ENCODE results near the gene NOTCH1. TPM values are rescaled to one million over a fixed set of nuclear protein-coding genes. Genes with fewer than 3 reads are reported as not detected.

The NOTCH1 gene
- total RNA-seq, 4 donors from 2014 or later: 38.2 to 95.7 (median 53.8) TPM

GRCh38 chr9:136453326-136453725, 92.5 kb downstream of the NOTCH1 start:
- no peaks in the 10 kb centered on the region for H3K9me3 ChIP-seq
- H3K27ac ChIP-seq: no peak overlapping the region
- peaks cover 0 to 91% (median 0%) of the 10 kb centered on the region in 3 donors for H3K36me3 ChIP-seq
- TF ChIP-seq POLR2A (IDR thresholded peaks at IDR 0.05): no peak
- TF ChIP-seq, protein P1, sequence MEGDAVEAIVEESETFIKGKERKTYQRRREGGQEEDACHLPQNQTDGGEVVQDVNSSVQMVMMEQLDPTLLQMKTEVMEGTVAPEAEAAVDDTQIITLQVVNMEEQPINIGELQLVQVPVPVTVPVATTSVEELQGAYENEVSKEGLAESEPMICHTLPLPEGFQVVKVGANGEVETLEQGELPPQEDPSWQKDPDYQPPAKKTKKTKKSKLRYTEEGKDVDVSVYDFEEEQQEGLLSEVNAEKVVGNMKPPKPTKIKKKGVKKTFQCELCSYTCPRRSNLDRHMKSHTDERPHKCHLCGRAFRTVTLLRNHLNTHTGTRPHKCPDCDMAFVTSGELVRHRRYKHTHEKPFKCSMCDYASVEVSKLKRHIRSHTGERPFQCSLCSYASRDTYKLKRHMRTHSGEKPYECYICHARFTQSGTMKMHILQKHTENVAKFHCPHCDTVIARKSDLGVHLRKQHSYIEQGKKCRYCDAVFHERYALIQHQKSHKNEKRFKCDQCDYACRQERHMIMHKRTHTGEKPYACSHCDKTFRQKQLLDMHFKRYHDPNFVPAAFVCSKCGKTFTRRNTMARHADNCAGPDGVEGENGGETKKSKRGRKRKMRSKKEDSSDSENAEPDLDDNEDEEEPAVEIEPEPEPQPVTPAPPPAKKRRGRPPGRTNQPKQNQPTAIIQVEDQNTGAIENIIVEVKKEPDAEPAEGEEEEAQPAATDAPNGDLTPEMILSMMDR (IDR thresholded peaks at IDR 0.05): no peak
- no peak overlapping the region for H3K4me3 ChIP-seq
- no peaks in the 10 kb centered on the region for H3K27me3 ChIP-seq
- H3K4me1 ChIP-seq: no peaks in the 10 kb centered on the region
- no peak for DNase-seq

GRCh38 chr9:136451221-136451877, 94.5 kb downstream of the NOTCH1 start:
- Histone ChIP-seq H3K4me3 (no peak overlapping the region), H3K36me3 (peaks cover 0 to 91% (median 0%) of the 10 kb centered on the region in 3 donors), H3K9me3 (no peaks in the 10 kb centered on the region), H3K27ac (no peak overlapping the region), H3K27me3 (no peaks in the 10 kb centered on the region), H3K4me1 (no peaks in the 10 kb centered on the region)
- TF ChIP-seq, protein P1 (IDR thresholded peaks at IDR 0.05): no peak
- no peak for TF ChIP-seq POLR2A (IDR thresholded peaks at IDR 0.05)
- DNase-seq: no peak

GRCh38 chr9:136448655-136449054, 97.2 kb downstream of the NOTCH1 start:
- TF ChIP-seq, protein P1 (IDR thresholded peaks at IDR 0.05): no peak
- TF ChIP-seq POLR2A (IDR thresholded peaks at IDR 0.05): no peak
- Histone ChIP-seq H3K36me3 (peaks cover 0 to 91% (median 0%) of the 10 kb centered on the region in 3 donors), H3K4me3 (no peak overlapping the region), H3K4me1 (no peaks in the 10 kb centered on the region), H3K27ac (no peak overlapping the region), H3K27me3 (no peaks in the 10 kb centered on the region), H3K9me3 (no peaks in the 10 kb centered on the region)
- no peak for DNase-seq

GRCh38 chr9:136447173-136447778, 98.6 kb downstream of the NOTCH1 start:
- no peaks in the 10 kb centered on the region for H3K4me1 ChIP-seq
- TF ChIP-seq, protein P1 (IDR thresholded peaks at IDR 0.05): no peak
- TF ChIP-seq POLR2A (IDR thresholded peaks at IDR 0.05): no peak
- no peaks in the 10 kb centered on the region for H3K9me3 ChIP-seq
- H3K4me3 ChIP-seq: no peak overlapping the region
- no peak overlapping the region for H3K27ac ChIP-seq
- H3K27me3 ChIP-seq: no peaks in the 10 kb centered on the region
- peaks cover 0 to 99% (median 0%) of the 10 kb centered on the region in 3 donors for H3K36me3 ChIP-seq
- DNase-seq: no peak

GRCh38 chr9:136445799-136446198, 100.0 kb downstream of the NOTCH1 start:
- TF ChIP-seq, protein P1 (IDR thresholded peaks at IDR 0.05): no peak
- TF ChIP-seq POLR2A (IDR thresholded peaks at IDR 0.05): no peak
- H3K36me3 ChIP-seq: peaks cover 0 to 100% (median 0%) of the 10 kb centered on the region in 3 donors

More at GRCh38 chr9:136445799-136446198, 100.0 kb downstream of the NOTCH1 start:
- no peak overlapping the region for H3K4me3 ChIP-seq
- no peak overlapping the region for H3K27ac ChIP-seq
- H3K4me1 ChIP-seq: no peaks in the 10 kb centered on the region
- no peaks in the 10 kb centered on the region for H3K9me3 ChIP-seq
- no peak for DNase-seq
- no peaks in the 10 kb centered on the region for H3K27me3 ChIP-seq

Small RNA genes lying within 50 kb of the gene (small RNA-seq; reads per million reads assigned to genes)
- gene MIR4673 (0 reads per million in 2 donors), gene MIR4674 (0 reads per million in 2 donors)

Other genes with a start within 250 kb of the NOTCH1 start
- gene CCDC187, start 242.0 kb downstream of the NOTCH1 start, total RNA-seq: 1 to 10 TPM in 1 of 4 donors, under 1 TPM in 2, not detected in 1; 0.35 to 1.0 (median 0.67) TPM
- gene GPSM1, start 218.5 kb downstream of the NOTCH1 start, total RNA-seq: 10 to 100 TPM in 1 of 4 donors, 1 to 10 TPM in 3; 3.7 to 25.6 (median 6.0) TPM
- gene DNLZ, start 182.3 kb downstream of the NOTCH1 start, total RNA-seq: 10 to 100 TPM in 3 of 4 donors, 1 to 10 TPM in 1; 5.6 to 19.8 (median 13.5) TPM
- 10 to 100 TPM in 1 of 4 donors, under 1 TPM in 3; 0.28 to 14.9 (median 0.64) TPM for gene CARD9, start 172.4 kb downstream of the NOTCH1 start, total RNA-seq
- 10 to 100 TPM in 3 of 4 donors, 1 to 10 TPM in 1; 6.3 to 58.6 (median 13.2) TPM for gene SNAPC4, start 145.9 kb downstream of the NOTCH1 start, total RNA-seq
- 100 to 1,000 TPM in 1 of 4 donors, 10 to 100 TPM in 3; 29.9 to 193 (median 50.2) TPM for gene ENTR1, start 135.4 kb downstream of the NOTCH1 start, total RNA-seq
- gene PMPCA, start 135.4 kb downstream of the NOTCH1 start, total RNA-seq: 10 to 100 TPM; 32.8 to 73.4 (median 47.3) TPM
- 10 to 100 TPM in 3 of 4 donors, 1 to 10 TPM in 1; 6.7 to 19.8 (median 19.2) TPM for gene INPP5E, start 106.2 kb downstream of the NOTCH1 start, total RNA-seq
- 10 to 100 TPM; 63.5 to 80.8 (median 74.6) TPM for gene SEC16A, start 63.0 kb downstream of the NOTCH1 start, total RNA-seq
- 10 to 100 TPM; 21.5 to 77.6 (median 46.0) TPM for gene EGFL7, start 116.9 kb upstream of the NOTCH1 start, total RNA-seq
- 100 to 1,000 TPM in 3 of 4 donors, 10 to 100 TPM in 1; 97.4 to 802 (median 479) TPM for gene AGPAT2, start 141.4 kb upstream of the NOTCH1 start, total RNA-seq
- 1 to 10 TPM in 3 of 4 donors, under 1 TPM in 1; 0.70 to 5.8 (median 2.6) TPM for gene DIPK1B, start 166.5 kb upstream of the NOTCH1 start, total RNA-seq
- gene LCN10, start 196.9 kb upstream of the NOTCH1 start, total RNA-seq: 10 to 100 TPM in 1 of 4 donors, 1 to 10 TPM in 3; 1.1 to 28.1 (median 4.4) TPM
- 10 to 100 TPM in 1 of 4 donors, 1 to 10 TPM in 3; 4.7 to 17.3 (median 5.6) TPM for gene LCN6, start 202.5 kb upstream of the NOTCH1 start, total RNA-seq
- not detected for gene LCN8, start 212.2 kb upstream of the NOTCH1 start, total RNA-seq
- gene LCN15, start 218.5 kb upstream of the NOTCH1 start, total RNA-seq: 1 to 10 TPM in 2 of 4 donors, not detected in 2; 1.5 to 9.3 TPM
- gene TMEM141, start 245.3 kb upstream of the NOTCH1 start, total RNA-seq: 100 to 1,000 TPM in 3 of 4 donors, 10 to 100 TPM in 1; 52.0 to 240 (median 187) TPM

All from Peyer's patch (tissue), 4 donors.